Measurements from ENCODE around the gene PNPO. TPM values are rescaled to one million over a fixed set of nuclear protein-coding genes. Genes with fewer than 3 reads are reported as not detected.

Gene PNPO
- total and polyA plus RNA-seq, 2 of the 8 experiments (the other 6 are each of a cell fraction or from before 2014, with no cell fraction given): 7.0 to 8.1 TPM

DNA sequence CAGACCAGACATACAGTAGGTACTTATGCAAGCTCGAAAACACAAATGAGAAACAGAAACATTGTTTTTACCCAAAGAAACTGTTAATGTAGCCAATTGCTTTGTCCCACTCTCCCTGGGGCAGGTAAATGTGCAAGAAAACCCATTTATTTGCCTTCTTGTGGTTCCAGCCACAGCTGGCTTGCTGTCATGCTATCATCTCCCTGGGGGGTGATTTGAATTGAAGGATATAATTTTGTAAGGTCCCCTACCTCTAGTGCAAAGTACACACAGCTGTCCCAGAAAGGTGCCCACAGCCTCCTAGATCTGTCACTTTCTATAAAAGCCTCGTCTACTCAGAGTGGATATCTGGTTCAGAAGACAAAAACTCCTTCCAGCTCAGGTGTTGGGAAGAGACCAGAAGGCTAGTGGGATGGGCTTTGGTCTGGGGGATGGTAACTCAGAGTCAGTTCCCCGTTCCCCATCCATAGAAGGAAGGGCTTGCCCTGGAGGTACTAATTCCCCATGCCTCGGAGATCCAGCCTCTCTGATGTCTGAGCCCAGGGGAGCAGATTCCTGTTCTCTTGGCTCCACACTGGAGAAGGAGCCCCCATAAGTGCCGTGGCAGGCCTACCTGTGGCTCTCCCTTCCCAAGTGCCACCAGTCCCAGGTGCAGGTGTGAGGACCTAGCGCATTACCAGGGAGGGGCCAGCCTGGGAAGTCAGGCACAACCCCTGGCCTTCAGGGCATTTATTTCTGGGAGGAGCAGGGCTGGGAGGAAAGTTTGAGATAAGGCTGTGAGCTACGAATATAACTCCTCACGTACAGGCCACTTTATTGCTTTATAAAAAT is 18.7 kb downstream of the PNPO start (continued):
- TF ChIP-seq RNF2 (IDR thresholded peaks at IDR 0.05; ENCODE audit: borderline replicate concordance, low read depth, low read length, missing control alignments, poor library complexity, severe bottlenecking): no peak
- no peak for TF ChIP-seq SIX5 (IDR thresholded peaks at IDR 0.05; ENCODE audit: low read depth, low read length)
- no peak for TF ChIP-seq SP1 (IDR thresholded peaks at IDR 0.05; ENCODE audit: low read depth, low read length)
- no peak for TF ChIP-seq GTF2F1 (IDR thresholded peaks at IDR 0.05; ENCODE audit: borderline replicate concordance, low read depth, low read length)
- no peak for TF ChIP-seq EZH2 (IDR thresholded peaks at IDR 0.05; ENCODE audit: low read depth, low read length, severe bottlenecking)
- no peak for TF ChIP-seq HDAC6 (IDR thresholded peaks at IDR 0.05; ENCODE audit: low read depth, low read length)
- TF ChIP-seq KDM1A (IDR thresholded peaks at IDR 0.05; ENCODE audit: borderline replicate concordance, low read length): no peak
- no peak for TF ChIP-seq ASH2L (IDR thresholded peaks at IDR 0.05; ENCODE audit: low read length)

Measured in H1 (cell line).